A549 (cell line): Measurements from ENCODE around the gene NDUFB2.
"Not testable (repeated sequence)": the region's sequence is repeated elsewhere in the genome, so short reads cannot be mapped to it uniquely, and the experiment has no call there.

Experiments used
- CTCF ChIP-seq: fragments of >200 bp; sonication (Bioruptor Twin); formaldehyde crosslinking; IDR thresholded peaks from 3 replicates; pipeline ENCODE4 v1.5.1; 2016
- EP300 ChIP-seq, 2 experiments: fragments of >200 bp; sonication (Bioruptor Twin); formaldehyde crosslinking; IDR thresholded peaks; 2 replicates in 1 of 2; 3 replicates in 1 of 2; pipeline ENCODE4 v1.6.1; 2016 to 2017

DNA sequence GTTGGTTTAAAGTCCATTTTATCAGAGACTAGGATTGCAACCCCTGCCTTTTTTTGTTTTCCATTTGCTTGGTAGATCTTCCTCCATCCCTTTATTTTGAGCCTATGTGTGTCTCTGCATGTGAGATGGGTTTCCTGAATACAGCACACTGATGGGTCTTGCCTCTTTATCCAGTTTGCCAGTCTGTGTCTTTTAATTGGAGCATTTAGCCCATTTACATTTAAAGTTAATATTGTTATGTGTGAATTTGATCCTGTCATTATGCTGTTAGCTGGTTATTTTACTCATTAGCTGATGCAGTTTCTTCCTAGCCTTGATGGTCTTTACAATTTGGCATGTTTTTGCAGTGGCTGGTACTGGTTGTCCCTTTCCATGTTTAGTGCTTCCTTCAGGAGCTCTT is 15.9 kb downstream of the NDUFB2 start:
- TF ChIP-seq CTCF; EP300 (IDR thresholded peaks at IDR 0.05): not testable (repeated sequence)
